ENCODE data around the gene GLG1. TPM values are rescaled to one million over a fixed set of nuclear protein-coding genes. Genes with fewer than 3 reads are reported as not detected.
A peak's percentile ranks its signal among the peaks of the same experiment; 100 is the strongest.

GLG1 gene
- total RNA-seq, 1 donor from 2014 or later, result 153 TPM

DNA sequence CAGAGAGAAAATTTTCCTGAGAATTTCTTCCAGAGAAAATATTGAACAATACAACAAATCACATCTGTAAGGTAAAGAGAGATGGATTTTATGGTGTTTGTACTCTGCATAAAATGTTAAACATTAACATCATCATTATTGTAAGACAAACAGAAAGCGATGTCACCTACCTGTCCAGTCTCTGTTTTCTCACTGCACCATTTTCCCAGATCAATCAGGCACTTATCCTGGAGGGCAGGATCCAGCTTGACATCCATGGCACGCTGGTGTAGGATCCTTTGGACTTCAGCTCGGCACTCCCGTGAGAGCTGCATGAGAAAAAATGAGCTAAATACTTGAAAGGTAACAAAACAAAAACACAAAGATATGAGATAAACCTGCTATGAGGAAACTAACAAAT lies 129.7 kb downstream of the GLG1 start:
- TF ChIP-seq, protein P1, sequence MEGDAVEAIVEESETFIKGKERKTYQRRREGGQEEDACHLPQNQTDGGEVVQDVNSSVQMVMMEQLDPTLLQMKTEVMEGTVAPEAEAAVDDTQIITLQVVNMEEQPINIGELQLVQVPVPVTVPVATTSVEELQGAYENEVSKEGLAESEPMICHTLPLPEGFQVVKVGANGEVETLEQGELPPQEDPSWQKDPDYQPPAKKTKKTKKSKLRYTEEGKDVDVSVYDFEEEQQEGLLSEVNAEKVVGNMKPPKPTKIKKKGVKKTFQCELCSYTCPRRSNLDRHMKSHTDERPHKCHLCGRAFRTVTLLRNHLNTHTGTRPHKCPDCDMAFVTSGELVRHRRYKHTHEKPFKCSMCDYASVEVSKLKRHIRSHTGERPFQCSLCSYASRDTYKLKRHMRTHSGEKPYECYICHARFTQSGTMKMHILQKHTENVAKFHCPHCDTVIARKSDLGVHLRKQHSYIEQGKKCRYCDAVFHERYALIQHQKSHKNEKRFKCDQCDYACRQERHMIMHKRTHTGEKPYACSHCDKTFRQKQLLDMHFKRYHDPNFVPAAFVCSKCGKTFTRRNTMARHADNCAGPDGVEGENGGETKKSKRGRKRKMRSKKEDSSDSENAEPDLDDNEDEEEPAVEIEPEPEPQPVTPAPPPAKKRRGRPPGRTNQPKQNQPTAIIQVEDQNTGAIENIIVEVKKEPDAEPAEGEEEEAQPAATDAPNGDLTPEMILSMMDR (IDR thresholded peaks at IDR 0.05; ENCODE audit: unreplicated experiment), result no peak
- no peaks in the 10 kb centered on the region for H3K27me3 Mint-ChIP-seq (ENCODE audit: unreplicated experiment)
- H3K4me3 Mint-ChIP-seq (ENCODE audit: unreplicated experiment), result no peak overlapping the region
- peaks cover 40% of the 10 kb centered on the region for H3K36me3 Mint-ChIP-seq (ENCODE audit: low read depth, unreplicated experiment)
- no peak overlapping the region for H3K27ac Mint-ChIP-seq (ENCODE audit: unreplicated experiment)
- peaks cover 6% of the 10 kb centered on the region for H3K4me1 Mint-ChIP-seq (ENCODE audit: unreplicated experiment)
- H3K9me3 Mint-ChIP-seq (ENCODE audit: unreplicated experiment), result no peaks in the 10 kb centered on the region
- DNase-seq (ENCODE audit: low spot score), result no peak

DNA sequence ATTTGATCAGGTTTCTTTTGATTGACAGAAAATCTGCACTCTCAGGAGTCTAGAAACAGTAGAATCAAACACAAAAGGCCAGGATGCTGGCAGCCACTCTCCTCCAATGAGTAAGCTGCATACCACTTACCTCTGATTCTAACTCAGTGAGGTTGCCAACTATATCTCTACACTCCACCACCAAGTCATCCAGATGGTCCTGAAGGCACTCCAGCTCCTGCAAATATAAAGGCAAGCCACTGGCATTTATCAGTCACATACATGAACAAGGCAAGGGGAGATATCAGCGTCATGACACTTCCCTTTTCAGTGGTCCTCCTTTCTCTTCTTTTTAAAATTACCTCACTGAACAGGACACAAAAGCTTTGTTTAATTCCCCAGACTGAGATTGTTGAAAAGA lies 132.5 kb downstream of the GLG1 start:
- Mint-ChIP-seq H3K9me3 (ENCODE audit: unreplicated experiment) (no peaks in the 10 kb centered on the region), H3K4me1 (ENCODE audit: unreplicated experiment) (no peaks in the 10 kb centered on the region), H3K27ac (ENCODE audit: unreplicated experiment) (no peak overlapping the region), H3K36me3 (ENCODE audit: low read depth, unreplicated experiment) (peaks cover 60% of the 10 kb centered on the region), H3K27me3 (ENCODE audit: unreplicated experiment) (peaks cover 2% of the 10 kb centered on the region), H3K4me3 (ENCODE audit: unreplicated experiment) (no peak overlapping the region)
- no peak for DNase-seq (ENCODE audit: low spot score)
- TF ChIP-seq, protein P1 (IDR thresholded peaks at IDR 0.05; ENCODE audit: unreplicated experiment), result no peak

- no peak overlapping the region for H3K27ac Mint-ChIP-seq (ENCODE audit: unreplicated experiment)
- no peaks in the 10 kb centered on the region for H3K9me3 Mint-ChIP-seq (ENCODE audit: unreplicated experiment)
- no peaks in the 10 kb centered on the region for H3K4me1 Mint-ChIP-seq (ENCODE audit: unreplicated experiment)
- H3K27me3 Mint-ChIP-seq (ENCODE audit: unreplicated experiment), result peaks cover 2% of the 10 kb centered on the region
- H3K4me3 Mint-ChIP-seq (ENCODE audit: unreplicated experiment), result peak overlapping the region; percentile 17
- TF ChIP-seq, protein P1 (IDR thresholded peaks at IDR 0.05; ENCODE audit: unreplicated experiment), result no peak
- H3K36me3 Mint-ChIP-seq (ENCODE audit: low read depth, unreplicated experiment), result peaks cover 68% of the 10 kb centered on the region
- no peak for DNase-seq (ENCODE audit: low spot score)
Measured at GRCh38 chr16:74472540-74472939, 134.4 kb downstream of the GLG1 start.

DNA sequence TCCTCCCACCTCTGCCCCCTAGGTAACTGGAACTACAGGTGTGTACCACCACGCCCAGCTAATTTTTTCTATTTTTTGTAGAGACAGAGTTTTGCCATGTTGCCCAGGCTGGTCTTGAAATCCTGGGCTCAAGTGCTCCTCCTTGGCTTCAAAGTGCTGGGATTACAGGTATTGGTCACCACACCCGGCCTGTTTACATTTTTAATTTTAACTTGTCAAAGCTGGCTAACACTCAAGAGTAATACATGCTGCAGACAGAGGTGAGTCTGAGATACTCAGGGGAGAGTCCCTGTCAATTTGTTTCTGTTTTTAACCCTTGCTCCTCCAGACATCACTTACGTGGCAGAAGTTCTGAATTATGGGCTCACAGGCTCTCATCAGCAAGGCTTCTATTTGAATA lies 134.9 kb downstream of the GLG1 start:
- Mint-ChIP-seq H3K4me3 (ENCODE audit: unreplicated experiment) (no peak overlapping the region), H3K36me3 (ENCODE audit: low read depth, unreplicated experiment) (peaks cover 73% of the 10 kb centered on the region)

GRCh38 chr16:74469946-74470478 lies 136.9 kb downstream of the GLG1 start:
- H3K4me1 Mint-ChIP-seq (ENCODE audit: unreplicated experiment), result peaks cover 4% of the 10 kb centered on the region
- no peak overlapping the region for H3K4me3 Mint-ChIP-seq (ENCODE audit: unreplicated experiment)
- peaks cover 73% of the 10 kb centered on the region for H3K36me3 Mint-ChIP-seq (ENCODE audit: low read depth, unreplicated experiment)
- peaks cover 2% of the 10 kb centered on the region for H3K27me3 Mint-ChIP-seq (ENCODE audit: unreplicated experiment)
- DNase-seq (ENCODE audit: low spot score), result no peak
- H3K27ac Mint-ChIP-seq (ENCODE audit: unreplicated experiment), result no peak overlapping the region
- no peaks in the 10 kb centered on the region for H3K9me3 Mint-ChIP-seq (ENCODE audit: unreplicated experiment)
- TF ChIP-seq, protein P1 (IDR thresholded peaks at IDR 0.05; ENCODE audit: unreplicated experiment), result no peak

More for the DNA sequence above, 134.9 kb downstream of the GLG1 start:
- DNase-seq (ENCODE audit: low spot score), result no peak
- no peaks in the 10 kb centered on the region for H3K4me1 Mint-ChIP-seq (ENCODE audit: unreplicated experiment)
- H3K9me3 Mint-ChIP-seq (ENCODE audit: unreplicated experiment), result no peaks in the 10 kb centered on the region
- peaks cover 2% of the 10 kb centered on the region for H3K27me3 Mint-ChIP-seq (ENCODE audit: unreplicated experiment)
- H3K27ac Mint-ChIP-seq (ENCODE audit: unreplicated experiment), result peak overlapping the region; percentile 42
- TF ChIP-seq, protein P1 (IDR thresholded peaks at IDR 0.05; ENCODE audit: unreplicated experiment), result no peak
